Colonic mucosa (tissue), 4 donors: Measurements from ENCODE around the gene SUN1. TPM values are rescaled to one million over a fixed set of nuclear protein-coding genes. Genes with fewer than 3 reads are reported as not detected.

Experiments used
- DNase-seq: peaks from one replicate; pipeline ENCODE4 v3.0.0-alpha.2; 2020
- H3K27ac ChIP-seq: fragments of 200-600 bp; one replicate; pipeline ENCODE4 v1.8.0; 2021
- H3K27me3 ChIP-seq: fragments of 200-600 bp; one replicate; pipeline ENCODE4 v1.8.0; 2021
- H3K36me3 ChIP-seq: fragments of 200-600 bp; one replicate; pipeline ENCODE4 v1.8.0; 2021
- H3K4me1 ChIP-seq: fragments of 200-600 bp; one replicate; pipeline ENCODE4 v1.8.0; 2021; ENCODE audit warnings: mild to moderate bottlenecking
- H3K4me3 ChIP-seq: fragments of 200-600 bp; one replicate; pipeline ENCODE4 v1.8.0; 2021
- H3K9ac ChIP-seq, 2 donors: one replicate each; pipeline ENCODE4 v1.7.0; 2013; ENCODE audit warnings: control low read depth in 2 of 2, low read depth in 2 of 2, low read length in 2 of 2
- H3K9me3 ChIP-seq: fragments of 200-600 bp; one replicate; pipeline ENCODE4 v1.8.0; 2021
- intact Hi-C: fragments of 100-400 bp; cut with DNase I; formaldehyde crosslinking; loops from one replicate; pipeline ENCODE4 v1.14.1; 2022
- total RNA-seq, 2 donors: library from RNA; stranded (reverse); fragmentation: NEBNext Ultra II Directional in 1 of 2; extraction: Animal tissue kit (Norgen Biotek cat#: 25700) in 1 of 2; gene quantifications; one replicate each; pipeline ENCODE4 v1.2.1, GENCODE V29; 2021
- TF ChIP-seq, protein P1 (sequence below): fragments of 200-600 bp; IDR thresholded peaks from one replicate; pipeline ENCODE4 v1.8.0; 2022; ENCODE audit warnings: antibody characterized with exemption, mild to moderate bottlenecking
- donor health status: healthy.
- donor health status: DM: no; HTN: no; CAD: no.
- donor health status: DM: no; HTN: no; CAD: no.

Gene SUN1
- total RNA-seq, 2 donors from 2014 or later, result 122 to 158 TPM

DNA sequence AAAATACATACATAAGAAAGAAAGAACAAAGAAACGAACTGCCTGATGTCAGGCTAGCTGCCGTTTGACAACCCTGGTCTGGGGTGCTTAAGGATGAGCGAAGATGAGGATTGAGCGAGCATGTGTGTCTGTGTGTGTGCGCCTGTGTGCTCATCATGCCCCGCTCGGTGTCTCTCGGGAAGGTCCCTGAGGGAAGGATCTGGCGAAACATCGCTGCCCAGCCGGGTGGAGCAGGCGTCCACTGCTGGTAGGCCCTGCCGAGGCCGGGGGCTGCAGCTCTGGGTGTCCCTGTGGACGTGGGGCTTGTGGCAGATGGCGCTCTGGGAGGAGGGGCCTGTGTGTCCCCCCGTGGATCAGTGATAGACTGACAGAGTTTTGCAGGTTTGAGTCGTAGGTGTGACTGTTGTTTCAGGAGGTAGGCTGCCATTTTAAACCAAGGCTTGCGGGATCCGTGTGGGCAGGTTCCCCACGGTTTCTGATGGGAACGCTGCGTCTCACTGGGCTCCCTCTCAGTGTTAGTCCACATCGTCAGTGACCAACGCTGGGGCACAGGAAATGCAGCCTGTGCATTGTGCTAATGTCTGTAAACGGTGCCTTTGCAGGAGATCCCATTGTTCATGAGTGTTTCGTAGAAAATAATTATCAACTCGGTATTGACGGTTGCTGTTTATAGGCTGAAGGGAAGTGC is 5.9 kb upstream of the SUN1 start:
- TF ChIP-seq, protein P1, sequence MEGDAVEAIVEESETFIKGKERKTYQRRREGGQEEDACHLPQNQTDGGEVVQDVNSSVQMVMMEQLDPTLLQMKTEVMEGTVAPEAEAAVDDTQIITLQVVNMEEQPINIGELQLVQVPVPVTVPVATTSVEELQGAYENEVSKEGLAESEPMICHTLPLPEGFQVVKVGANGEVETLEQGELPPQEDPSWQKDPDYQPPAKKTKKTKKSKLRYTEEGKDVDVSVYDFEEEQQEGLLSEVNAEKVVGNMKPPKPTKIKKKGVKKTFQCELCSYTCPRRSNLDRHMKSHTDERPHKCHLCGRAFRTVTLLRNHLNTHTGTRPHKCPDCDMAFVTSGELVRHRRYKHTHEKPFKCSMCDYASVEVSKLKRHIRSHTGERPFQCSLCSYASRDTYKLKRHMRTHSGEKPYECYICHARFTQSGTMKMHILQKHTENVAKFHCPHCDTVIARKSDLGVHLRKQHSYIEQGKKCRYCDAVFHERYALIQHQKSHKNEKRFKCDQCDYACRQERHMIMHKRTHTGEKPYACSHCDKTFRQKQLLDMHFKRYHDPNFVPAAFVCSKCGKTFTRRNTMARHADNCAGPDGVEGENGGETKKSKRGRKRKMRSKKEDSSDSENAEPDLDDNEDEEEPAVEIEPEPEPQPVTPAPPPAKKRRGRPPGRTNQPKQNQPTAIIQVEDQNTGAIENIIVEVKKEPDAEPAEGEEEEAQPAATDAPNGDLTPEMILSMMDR, result no peak
- H3K4me1 ChIP-seq, result peaks cover 15% of the 10 kb centered on the region
- intact Hi-C loops, result no loop called here

DNA sequence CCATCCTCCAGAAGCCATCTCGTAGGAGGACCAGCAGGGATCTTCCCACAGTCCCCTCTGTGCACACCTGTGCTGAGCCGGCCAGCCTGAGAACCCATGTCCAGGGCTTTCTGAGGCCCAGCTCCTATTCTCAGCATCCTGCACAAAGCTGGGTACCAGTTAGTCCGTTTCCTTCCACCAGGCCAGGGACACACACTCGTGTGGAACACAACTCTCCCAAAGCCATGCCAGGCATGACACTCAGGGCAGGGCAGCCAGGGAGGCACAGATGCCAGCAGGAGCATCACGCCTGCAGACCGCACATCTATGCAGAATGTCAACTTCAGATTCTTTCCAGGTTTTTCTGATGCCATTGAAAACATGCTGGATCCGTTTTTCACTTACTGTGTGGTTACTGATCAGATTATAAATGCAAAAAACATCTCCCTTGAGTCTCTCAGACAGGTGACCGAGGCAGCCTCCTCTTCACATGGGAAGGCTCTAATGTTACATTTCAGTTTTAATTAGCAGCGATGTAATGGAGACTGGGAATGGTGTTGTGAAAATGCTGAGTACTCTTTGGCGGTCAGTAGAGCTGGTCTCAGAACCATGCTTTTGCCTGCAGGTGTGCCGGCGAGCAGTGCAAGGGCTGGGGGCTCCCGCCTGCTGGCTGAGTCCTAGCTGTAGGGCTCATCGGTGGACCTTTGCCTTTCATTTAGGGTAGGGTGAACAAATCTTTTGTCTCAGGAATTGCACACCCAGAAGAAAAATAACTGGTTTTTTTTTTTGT is 3.3 kb upstream of the SUN1 start:
- intact Hi-C loops, result no loop called here
- H3K9me3 ChIP-seq, result no peaks in the 10 kb centered on the region
- TF ChIP-seq, protein P1, result no peak
- no peak overlapping the region for H3K9ac ChIP-seq
- no peaks in the 10 kb centered on the region for H3K27me3 ChIP-seq
- no peak overlapping the region for H3K27ac ChIP-seq
- no peak overlapping the region for H3K4me3 ChIP-seq
- peaks cover 16% of the 10 kb centered on the region for H3K4me1 ChIP-seq
- no peak for DNase-seq
- no peaks in the 10 kb centered on the region for H3K36me3 ChIP-seq

More for the DNA sequence above, 5.9 kb upstream of the SUN1 start:
- no peak for DNase-seq
- Histone ChIP-seq H3K4me3 (no peak overlapping the region), H3K27me3 (no peaks in the 10 kb centered on the region), H3K9ac (peak overlapping the region in 1 of 2 donors; percentile 35), H3K9me3 (no peaks in the 10 kb centered on the region), H3K36me3 (no peaks in the 10 kb centered on the region), H3K27ac (no peak overlapping the region)

DNA sequence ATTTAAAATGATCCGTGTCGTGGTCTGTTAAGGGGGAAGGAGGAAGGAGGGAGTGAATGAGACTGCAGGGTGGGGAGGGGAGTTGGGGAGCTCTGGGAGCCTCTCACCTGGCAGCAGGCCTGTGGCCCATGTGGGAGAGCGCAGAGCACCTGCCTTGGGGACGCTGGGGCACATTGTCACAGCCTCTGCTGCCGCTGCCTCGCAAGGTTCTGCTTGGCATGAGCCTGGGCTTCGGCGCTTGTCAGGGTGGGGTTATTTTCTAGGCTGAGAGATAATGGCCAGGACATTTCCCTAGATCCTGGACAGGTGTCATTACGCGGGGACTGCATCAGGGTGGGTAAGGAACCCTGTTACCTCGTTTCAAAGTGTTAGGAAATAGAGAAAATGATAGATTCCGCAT is 2.2 kb upstream of the SUN1 start:
- intact Hi-C loops, result no loop called here
- H3K9ac ChIP-seq, result no peak overlapping the region
- TF ChIP-seq, protein P1, result no peak
- peak overlapping the region; percentile 64 for H3K27ac ChIP-seq
- H3K4me3 ChIP-seq, result no peak overlapping the region
- no peaks in the 10 kb centered on the region for H3K36me3 ChIP-seq
- no peak for DNase-seq
- no peaks in the 10 kb centered on the region for H3K27me3 ChIP-seq
- H3K9me3 ChIP-seq, result no peaks in the 10 kb centered on the region
- H3K4me1 ChIP-seq, result peaks cover 16% of the 10 kb centered on the region

DNA sequence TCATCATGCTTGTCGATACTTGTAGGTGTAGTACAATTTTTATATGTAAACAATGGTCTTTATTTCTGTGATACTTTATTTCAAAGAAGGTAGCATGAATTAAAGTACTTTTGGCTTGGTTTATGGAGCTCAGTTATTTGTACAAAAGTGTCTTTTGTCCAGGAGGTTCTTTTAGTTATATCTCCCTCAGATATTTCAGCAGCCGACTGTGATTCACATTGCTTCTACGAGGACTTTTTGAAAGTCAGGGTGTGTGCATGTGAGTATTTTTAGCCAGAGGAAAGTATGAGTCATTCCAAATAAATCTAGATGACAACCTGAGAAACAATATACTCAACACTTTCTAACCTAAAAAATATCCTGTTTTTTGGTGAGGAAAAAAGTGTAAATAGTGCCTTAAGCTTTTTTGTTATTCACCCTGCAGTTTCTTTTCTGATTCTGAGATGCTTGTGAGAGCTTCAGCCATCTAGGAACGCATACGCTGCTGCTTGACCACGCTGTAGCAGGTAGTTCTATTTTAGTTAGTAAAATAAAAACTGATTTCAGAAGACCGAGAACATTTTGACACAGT is 595 bp upstream of the SUN1 start:
- DNase-seq, result no peak
- Histone ChIP-seq H3K4me1 (peaks cover 24% of the 10 kb centered on the region), H3K9ac (peak overlapping the region in 1 of 2 donors; percentile 23), H3K4me3 (no peak overlapping the region), H3K27ac (peak overlapping the region; percentile 64), H3K27me3 (no peaks in the 10 kb centered on the region), H3K36me3 (no peaks in the 10 kb centered on the region), H3K9me3 (no peaks in the 10 kb centered on the region)
- TF ChIP-seq, protein P1, result no peak
- intact Hi-C loops, result no loop called here

DNA sequence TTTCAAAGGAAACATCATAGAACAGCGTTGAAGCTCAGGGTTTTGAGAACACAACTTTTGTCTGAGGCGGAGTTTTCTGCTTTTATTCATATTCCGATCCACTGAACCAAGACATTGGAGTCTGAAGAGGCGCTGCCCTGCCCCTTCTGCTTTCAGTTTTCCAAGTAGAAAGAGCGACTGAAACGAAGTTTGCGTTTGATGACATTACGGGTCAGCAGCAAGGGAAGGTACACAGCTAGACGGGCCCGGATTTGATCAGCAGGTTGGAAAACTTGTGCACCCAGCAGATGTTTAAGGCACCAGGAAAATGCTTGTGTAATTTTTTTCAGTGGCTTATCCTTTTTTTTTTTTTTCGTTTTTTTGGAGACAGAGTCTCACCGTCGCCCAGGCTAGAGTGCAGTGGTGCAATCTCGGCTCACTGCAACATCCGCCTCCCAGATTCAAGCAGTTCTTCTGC is 720 bp downstream of the SUN1 start:
- Histone ChIP-seq H3K9me3 (no peaks in the 10 kb centered on the region), H3K27ac (no peak overlapping the region), H3K4me3 (no peak overlapping the region), H3K9ac (no peak overlapping the region), H3K4me1 (peaks cover 24% of the 10 kb centered on the region), H3K27me3 (no peaks in the 10 kb centered on the region), H3K36me3 (no peaks in the 10 kb centered on the region)
- no peak for DNase-seq
- intact Hi-C loops, result no loop called here
- TF ChIP-seq, protein P1, result no peak
